ENCODE data around the gene GMDS. TPM values are rescaled to one million over a fixed set of nuclear protein-coding genes. Genes with fewer than 3 reads are reported as not detected.

GMDS gene
- total and polyA plus RNA-seq, 2 of the 8 experiments (the other 6 are each of a cell fraction or from before 2014, with no cell fraction given), result 16.8 to 50.0 TPM

GRCh38 chr6:1624058-1624850, 621.2 kb downstream of the GMDS start:
- Histone ChIP-seq H2AK5ac (ENCODE audit: low read depth, low read length) (no peak overlapping the region), H3K14ac (ENCODE audit: insufficient read length) (no peak overlapping the region), H2AFZ (ENCODE audit: low read length) (no peak overlapping the region), H3K79me1 (ENCODE audit: low read depth, low read length) (no peaks in the 10 kb centered on the region), H4K91ac (replicated peaks; ENCODE audit: insufficient read length, low read length) (no peak overlapping the region), H3K56ac (replicated peaks; ENCODE audit: insufficient read length, low read depth, low read length) (no peak overlapping the region), H3K79me2 (ENCODE audit: control insufficient read depth in 1 of 2, insufficient read depth in 2 of 2, low read length in 2 of 2) (no peaks in the 10 kb centered on the region), H3K4ac (replicated peaks; ENCODE audit: insufficient read length, low read depth, low read length) (no peak overlapping the region), H3K4me3 (ENCODE audit: extremely low read depth in 1 of 4, insufficient read depth in 2 of 4, low read depth in 3 of 4, low read length in 4 of 4) (peak overlapping the region; percentile 8 to 51 (median 28); a peak in 6 of 8 replicates), H2BK20ac (ENCODE audit: low read length) (no peak overlapping the region), H4K20me1 (replicated peaks in 1 of 2; ENCODE audit: control insufficient read depth in 1 of 2, insufficient read depth in 2 of 2, low read length in 2 of 2) (peaks cover 21 to 30% of the 10 kb centered on the region in 2 experiments), H3K4me1 (replicated peaks in 1 of 4; ENCODE audit: control insufficient read depth in 3 of 4, insufficient read depth in 4 of 4, low read length in 3 of 4) (peaks cover 0 to 21% (median 13%) of the 10 kb centered on the region in 4 experiments; a peak in 5 of 7 replicates), H3K23ac (ENCODE audit: insufficient read length) (no peak overlapping the region), H3K18ac (ENCODE audit: extremely low read depth, low read length) (no peak overlapping the region), H4K5ac (ENCODE audit: insufficient read length, low read depth, low read length) (no peak overlapping the region), H2BK12ac (ENCODE audit: low read depth, low read length) (no peak overlapping the region), H3K23me2 (ENCODE audit: low read depth, low read length) (peaks cover 6% of the 10 kb centered on the region; the same call in 1 of the 2 replicates), H2BK5ac (ENCODE audit: low read depth, low read length) (no peak overlapping the region), H3K9ac (replicated peaks in 1 of 4; ENCODE audit: extremely low read depth in 1 of 4, low read depth in 3 of 4, low read length in 3 of 4) (no peak overlapping the region), H2BK120ac (replicated peaks; ENCODE audit: low read depth, low read length) (no peak overlapping the region), H4K8ac (ENCODE audit: extremely low read depth, insufficient read depth, low read length) (no peak overlapping the region; the same call in 1 of the 2 replicates), H2BK15ac (ENCODE audit: low read length) (no peak overlapping the region), H3K4me2 (ENCODE audit: insufficient read depth in 1 of 2, low read depth in 2 of 2, low read length in 2 of 2) (peak overlapping the region; percentile 61 to 65), H3K27ac (ENCODE audit: low read depth, low read length) (no peak overlapping the region), H3K27me3 (replicated peaks in 1 of 4; ENCODE audit: control insufficient read depth in 3 of 4, extremely low read depth in 1 of 4, insufficient read depth in 3 of 4, low read length in 3 of 4) (peaks cover 83 to 99% (median 95%) of the 10 kb centered on the region in 4 experiments), H3K9me3 (ENCODE audit: insufficient read depth in 2 of 2, low read depth in 1 of 2, low read length in 1 of 2) (no peaks in the 10 kb centered on the region; a peak in 1 of 4 replicates), H3K36me3 (ENCODE audit: control insufficient read depth in 2 of 4, insufficient read depth in 4 of 4, low read length in 3 of 4) (peaks cover 0 to 11% (median 0%) of the 10 kb centered on the region in 4 experiments; a peak in 2 of 8 replicates)
- DNase-seq (ENCODE audit: low read depth in 1 of 2, low spot score in 2 of 2) (peak in 1 of 2 experiments; percentile 69), FAIRE-seq (no peak)
- 3% methylated on average over 42 of the region's 66 CpGs; no CpG with 5 or more reads in 1 of the 2 experiments for WGBS, 2 experiments (ENCODE audit: extremely low coverage in 1 of 2, insufficient coverage in 1 of 2, insufficient read length in 1 of 2, insufficient replicate concordance in 2 of 2, low coverage in 1 of 2, low lambda C conversion rate in 2 of 2, missing lambda C conversion rate in 1 of 2)
- CTCF ChIA-PET (ENCODE audit: partially characterized antibody), result interaction anchor here (0.9 to 2.6 kb wide), 3 partner anchors 9 to 18 kb away, joined by 3 to 9 read pairs (median 8); no protein-coding TSS in a partner anchor
- POLR2A ChIA-PET (ENCODE audit: partially characterized antibody), result interaction anchor here (0.9 to 1.4 kb wide), 3 partner anchors 9 to 17 kb away, joined by 3 to 5 read pairs (median 3); no protein-coding TSS in a partner anchor
- peak; percentile 80 for TF ChIP-seq SUZ12 (IDR thresholded peaks at IDR 0.05; ENCODE audit: low read length)
